Skeletal muscle satellite cell (primary cell): ENCODE measurements around the gene AOPEP.

ENCODE experiments used
- H3K27me3 ChIP-seq: 2 replicates; pipeline ENCODE4 v1.7.0; 2013; ENCODE audit warnings: low read length; ENCODE audit not compliant: control insufficient read depth, insufficient read depth
- H3K36me3 ChIP-seq: 2 replicates; pipeline ENCODE4 v1.7.0; 2013; ENCODE audit warnings: mild to moderate bottlenecking, control low read depth, low read length; ENCODE audit not compliant: insufficient read depth
- H3K4me1 ChIP-seq: 2 replicates; pipeline ENCODE4 v1.7.0; 2013; ENCODE audit warnings: low read length; ENCODE audit not compliant: control insufficient read depth, insufficient read depth
- H3K4me2 ChIP-seq: 2 replicates; pipeline ENCODE4 v1.7.0; 2013; ENCODE audit warnings: mild to moderate bottlenecking, low read length
- H3K4me3 ChIP-seq: 2 replicates; pipeline ENCODE4 v1.7.0; 2013; ENCODE audit warnings: low read length
- H3K9ac ChIP-seq: 2 replicates; pipeline ENCODE4 v1.7.0; 2013; ENCODE audit warnings: mild to moderate bottlenecking, low read depth, low read length, moderate library complexity
- H3K9me3 ChIP-seq: replicated peaks from 2 replicates; pipeline ENCODE4 v1.7.0; 2013; ENCODE audit warnings: mild to moderate bottlenecking, control low read depth, low read length

The AOPEP gene

DNA sequence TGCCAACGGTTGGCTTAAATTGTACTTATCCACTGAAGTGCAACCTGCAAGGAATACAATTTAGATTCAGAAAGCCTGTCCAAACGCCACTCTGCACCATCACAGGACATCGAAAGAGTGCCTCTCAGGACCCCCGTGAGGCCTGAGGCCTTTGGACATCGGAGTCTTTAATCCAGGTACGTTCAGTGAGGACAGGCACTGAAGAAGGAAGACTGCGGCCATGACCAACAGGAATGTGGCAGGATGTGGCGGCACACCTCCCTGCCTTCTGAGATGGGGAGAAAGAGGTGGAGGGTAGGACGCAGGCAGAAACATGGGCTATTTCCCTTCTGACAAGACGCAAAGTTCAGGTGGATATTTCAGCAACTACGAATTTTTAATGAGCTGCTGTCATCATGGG, 385.2 kb downstream of the AOPEP start:
- no peak overlapping the region for H3K4me2 ChIP-seq
- H3K9me3 ChIP-seq: no peaks in the 10 kb centered on the region
- no peak overlapping the region for H3K9ac ChIP-seq
- H3K4me3 ChIP-seq: no peak overlapping the region
- H3K36me3 ChIP-seq: peaks cover 30% of the 10 kb centered on the region
- no peaks in the 10 kb centered on the region for H3K27me3 ChIP-seq
- H3K4me1 ChIP-seq: peaks cover 29% of the 10 kb centered on the region

- Histone ChIP-seq H3K4me3 (no peak overlapping the region), H3K4me1 (peaks cover 23% of the 10 kb centered on the region), H3K9me3 (no peaks in the 10 kb centered on the region), H3K27me3 (no peaks in the 10 kb centered on the region), H3K36me3 (peaks cover 25% of the 10 kb centered on the region), H3K4me2 (no peak overlapping the region), H3K9ac (no peak overlapping the region)
Measured at GRCh38 chr9:95112436-95113280, 386.2 kb downstream of the AOPEP start.

DNA sequence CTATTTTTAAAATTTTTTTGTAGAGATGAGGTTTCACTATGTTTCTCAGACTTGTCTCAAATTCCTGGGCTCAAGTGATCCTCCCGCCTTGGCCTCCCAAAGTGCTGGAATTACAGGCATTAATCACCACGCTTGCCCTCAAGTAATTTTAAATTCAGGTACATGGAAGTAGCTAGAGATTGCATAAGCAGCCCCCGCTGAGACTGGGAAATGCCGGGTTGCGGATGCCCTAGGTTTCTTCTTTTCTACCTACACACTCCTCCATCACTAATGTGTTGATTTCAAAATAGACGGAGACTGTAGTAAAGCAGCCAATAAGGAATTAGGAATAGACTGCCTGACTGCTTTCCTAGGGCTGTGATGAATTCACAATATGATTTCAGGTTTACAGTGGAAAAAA, 388.6 kb downstream of the AOPEP start:
- peaks cover 21% of the 10 kb centered on the region for H3K36me3 ChIP-seq
- H3K9me3 ChIP-seq: no peaks in the 10 kb centered on the region
- no peak overlapping the region for H3K9ac ChIP-seq
- H3K27me3 ChIP-seq: no peaks in the 10 kb centered on the region
- no peak overlapping the region for H3K4me2 ChIP-seq
- H3K4me3 ChIP-seq: no peak overlapping the region
- peaks cover 16% of the 10 kb centered on the region for H3K4me1 ChIP-seq

GRCh38 chr9:95116002-95116807, 389.7 kb downstream of the AOPEP start:
- Histone ChIP-seq H3K9ac (no peak overlapping the region), H3K4me2 (no peak overlapping the region), H3K27me3 (no peaks in the 10 kb centered on the region), H3K9me3 (no peaks in the 10 kb centered on the region), H3K36me3 (peaks cover 16% of the 10 kb centered on the region), H3K4me3 (no peak overlapping the region), H3K4me1 (peaks cover 16% of the 10 kb centered on the region)

GRCh38 chr9:95116808-95117204, 390.3 kb downstream of the AOPEP start:
- no peak overlapping the region for H3K4me2 ChIP-seq
- no peaks in the 10 kb centered on the region for H3K27me3 ChIP-seq
- H3K36me3 ChIP-seq: peaks cover 11% of the 10 kb centered on the region
- H3K9ac ChIP-seq: no peak overlapping the region
- no peak overlapping the region for H3K4me3 ChIP-seq
- no peaks in the 10 kb centered on the region for H3K9me3 ChIP-seq
- peaks cover 16% of the 10 kb centered on the region for H3K4me1 ChIP-seq

DNA sequence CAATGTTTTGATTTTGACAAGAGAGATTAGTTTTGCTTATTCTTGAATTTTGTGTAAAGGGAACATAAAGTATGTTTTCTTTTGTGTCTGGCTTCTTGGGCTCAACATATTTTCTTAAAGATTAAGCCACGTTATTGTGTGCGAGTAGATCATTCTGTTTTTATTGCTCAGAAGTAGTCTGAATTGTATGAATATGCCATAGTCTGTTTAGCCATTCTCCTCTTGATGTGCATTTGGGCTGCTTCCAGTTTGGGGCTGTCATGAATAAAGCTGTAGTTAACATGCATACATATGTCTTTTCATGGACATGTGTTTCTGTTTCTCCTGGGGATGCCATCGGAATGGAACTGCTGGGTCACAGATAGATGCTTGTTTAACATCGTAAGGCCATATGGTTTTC, 392.1 kb downstream of the AOPEP start:
- H3K36me3 ChIP-seq: peaks cover 5% of the 10 kb centered on the region
- H3K27me3 ChIP-seq: no peaks in the 10 kb centered on the region
- peaks cover 16% of the 10 kb centered on the region for H3K4me1 ChIP-seq
- no peaks in the 10 kb centered on the region for H3K9me3 ChIP-seq
- no peak overlapping the region for H3K9ac ChIP-seq
- H3K4me3 ChIP-seq: no peak overlapping the region
- no peak overlapping the region for H3K4me2 ChIP-seq

GRCh38 chr9:95120781-95121370, 394.4 kb downstream of the AOPEP start:
- Histone ChIP-seq H3K9me3 (no peaks in the 10 kb centered on the region), H3K4me3 (no peak overlapping the region), H3K4me2 (no peak overlapping the region), H3K36me3 (no peaks in the 10 kb centered on the region), H3K9ac (no peak overlapping the region), H3K4me1 (peaks cover 20% of the 10 kb centered on the region), H3K27me3 (no peaks in the 10 kb centered on the region)

DNA sequence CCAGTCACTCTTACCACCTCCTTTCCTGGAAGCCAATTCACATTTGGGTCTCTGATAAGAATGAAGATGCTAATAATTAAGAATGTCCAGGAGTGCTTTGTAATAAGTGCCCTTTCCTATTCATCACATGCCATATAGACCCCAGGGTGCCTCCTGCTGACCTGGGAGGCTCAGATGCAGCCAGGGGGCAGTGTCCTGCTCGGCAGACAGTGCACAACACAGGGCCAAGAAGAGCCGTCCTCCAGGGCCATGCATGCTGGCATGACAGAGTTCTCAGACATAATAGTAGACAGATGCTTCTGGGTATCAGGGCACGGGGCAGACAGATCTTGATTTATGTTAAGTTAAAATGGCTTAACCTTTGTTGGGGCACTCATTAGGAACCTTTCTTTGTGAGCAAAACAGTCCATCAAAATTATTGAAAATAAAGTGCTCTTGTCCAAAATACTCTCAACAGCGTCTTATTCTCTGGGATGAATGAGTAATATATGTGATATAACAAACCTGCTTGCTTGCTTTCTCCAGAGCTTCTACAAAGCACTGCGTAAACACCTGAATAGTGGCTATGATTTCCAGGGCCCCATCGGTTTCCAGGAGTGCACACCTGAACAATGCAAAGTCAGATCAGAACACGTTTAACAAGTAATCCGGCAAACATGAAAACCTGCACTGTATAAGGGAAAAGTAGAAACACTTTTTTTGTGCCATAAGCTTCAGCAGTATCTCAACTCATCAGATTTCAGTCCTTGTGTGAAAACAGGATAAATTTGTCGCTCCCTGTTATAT, 398.3 kb downstream of the AOPEP start:
- no peaks in the 10 kb centered on the region for H3K9me3 ChIP-seq
- no peaks in the 10 kb centered on the region for H3K27me3 ChIP-seq
- peaks cover 12% of the 10 kb centered on the region for H3K4me1 ChIP-seq

GRCh38 chr9:95125652-95126051, 399.2 kb downstream of the AOPEP start:
- Histone ChIP-seq H3K4me2 (no peak overlapping the region), H3K4me3 (no peak overlapping the region), H3K9me3 (no peaks in the 10 kb centered on the region), H3K36me3 (no peaks in the 10 kb centered on the region), H3K27me3 (no peaks in the 10 kb centered on the region), H3K9ac (no peak overlapping the region), H3K4me1 (peaks cover 12% of the 10 kb centered on the region)

More for the DNA sequence above, 398.3 kb downstream of the AOPEP start:
- no peak overlapping the region for H3K4me3 ChIP-seq
- H3K4me2 ChIP-seq: no peak overlapping the region
- H3K36me3 ChIP-seq: no peaks in the 10 kb centered on the region
- H3K9ac ChIP-seq: no peak overlapping the region

GRCh38 chr9:95126739-95127138, 400.2 kb downstream of the AOPEP start:
- Histone ChIP-seq H3K9ac (no peak overlapping the region), H3K4me3 (peak overlapping the region; percentile 76), H3K4me2 (peak overlapping the region; percentile 99)

More at GRCh38 chr9:95126739-95127138, 400.2 kb downstream of the AOPEP start:
- Histone ChIP-seq H3K36me3 (no peaks in the 10 kb centered on the region), H3K27me3 (no peaks in the 10 kb centered on the region), H3K9me3 (no peaks in the 10 kb centered on the region), H3K4me1 (peaks cover 15% of the 10 kb centered on the region)
